HG03060 (cell line): ENCODE data around the gene MT3.
A peak's percentile ranks its signal among the peaks of the same experiment; 100 is the strongest.
"Not testable (repeated sequence)": the region's sequence is repeated elsewhere in the genome, so short reads cannot be mapped to it uniquely, and the experiment has no call there.

Experiments
- ATAC-seq: cut with Tn5 transposase; IDR thresholded peaks from one replicate; pipeline ENCODE4 v1.9.1; 2021; ENCODE audit warnings: low read depth, moderate number of reproducible peaks; ENCODE audit not compliant: unreplicated experiment

MT3 gene

DNA sequence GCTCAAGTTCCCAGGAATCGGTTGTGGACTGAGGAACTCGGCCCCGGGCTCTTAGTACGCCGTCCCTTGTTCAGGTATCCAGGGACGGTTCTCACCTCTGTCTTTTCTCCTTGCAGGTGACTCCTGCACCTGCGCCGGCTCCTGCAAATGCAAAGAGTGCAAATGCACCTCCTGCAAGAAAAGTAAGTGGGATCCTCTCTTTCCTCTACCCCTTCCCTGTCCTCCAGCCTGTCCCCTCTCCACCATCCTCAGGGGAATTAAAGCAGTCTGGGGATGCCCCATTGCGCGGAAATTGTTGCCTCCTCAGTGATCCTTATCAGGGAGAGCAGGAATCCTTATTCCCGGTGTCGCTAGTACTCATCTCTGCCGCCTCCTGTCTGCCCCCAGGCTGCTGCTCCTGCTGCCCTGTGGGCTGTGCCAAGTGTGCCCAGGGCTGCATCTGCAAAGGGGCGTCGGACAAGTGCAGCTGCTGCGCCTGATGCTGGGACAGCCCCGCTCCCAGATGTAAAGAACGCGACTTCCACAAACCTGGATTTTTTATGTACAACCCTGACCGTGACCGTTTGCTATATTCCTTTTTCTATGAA lies 19.6 kb downstream of the MT3 start:
- ATAC-seq: no peak

DNA sequence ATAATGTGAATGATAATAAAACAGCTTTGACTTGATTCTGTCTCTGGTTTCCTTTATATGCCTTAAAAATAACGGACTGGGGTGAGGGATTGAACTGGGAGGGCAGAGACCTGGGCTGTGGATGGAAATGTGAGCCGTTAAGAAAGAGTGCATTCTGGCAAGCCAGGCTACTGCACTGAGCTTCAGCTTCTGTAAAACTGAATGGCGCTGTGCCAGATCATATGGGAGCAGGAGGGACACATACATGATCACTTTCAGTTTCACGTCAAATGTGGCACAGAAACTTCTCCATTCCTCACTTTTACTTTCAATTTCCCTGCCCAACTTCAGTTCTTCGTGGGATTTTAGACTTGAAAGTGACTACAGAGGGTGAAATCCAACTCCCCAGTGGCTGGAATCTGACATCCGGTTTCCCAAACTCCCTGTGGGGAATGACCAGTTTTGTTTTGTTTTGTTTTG lies 20.2 kb downstream of the MT3 start:
- peak; percentile 35 for ATAC-seq

DNA sequence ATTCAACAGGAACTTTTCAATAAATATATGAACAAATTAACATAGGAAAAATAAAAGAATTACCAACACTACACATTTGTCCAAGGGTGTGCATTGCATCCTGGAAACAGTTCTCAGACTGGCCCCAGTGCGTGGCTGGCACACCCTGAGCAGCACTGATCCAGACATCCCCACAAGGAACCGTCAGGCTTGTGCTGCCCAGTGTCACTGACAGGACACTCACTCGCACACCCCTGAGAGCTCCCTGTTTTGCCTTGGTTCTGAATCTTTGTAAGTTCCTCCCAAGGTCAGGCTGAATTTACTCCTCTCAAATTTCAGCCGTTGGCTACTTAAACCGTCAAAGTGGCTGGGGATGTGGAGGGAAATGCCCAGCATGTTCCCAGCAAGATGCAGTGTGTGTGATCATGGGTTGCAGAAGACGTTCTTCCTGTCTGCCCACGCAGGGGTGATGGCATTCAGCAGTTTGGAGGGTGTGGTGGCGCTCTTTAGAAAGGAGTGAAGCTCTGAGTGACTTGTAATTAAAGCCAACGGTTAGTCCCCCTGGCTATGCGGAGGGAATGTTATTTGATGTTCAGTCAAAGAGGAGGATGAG lies 20.8 kb downstream of the MT3 start:
- peak; percentile 27 for ATAC-seq

DNA sequence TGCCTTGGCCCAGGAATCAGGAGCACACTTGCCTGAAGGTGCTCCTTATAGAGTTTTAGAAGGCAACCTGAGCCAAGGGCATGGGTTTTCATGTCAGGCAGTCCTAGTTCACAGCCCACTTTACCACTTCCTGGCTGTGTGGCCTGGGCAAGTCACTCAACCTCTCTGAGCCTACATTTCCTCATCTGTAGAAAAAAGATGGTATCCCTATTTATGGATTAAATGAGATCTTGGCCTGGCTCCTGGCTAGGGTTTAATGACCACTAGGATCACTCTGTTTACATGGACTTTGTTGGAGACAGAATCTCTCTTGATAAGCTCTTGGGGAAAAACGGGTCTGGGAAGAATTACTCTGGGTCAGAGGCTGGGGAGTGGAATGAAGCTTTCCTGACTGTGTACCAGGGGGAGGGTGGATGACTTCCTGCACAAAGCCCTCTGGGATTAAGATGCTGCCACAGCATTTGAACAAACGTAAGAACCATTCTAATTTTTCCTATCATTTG lies 21.3 kb downstream of the MT3 start:
- no peak for ATAC-seq

DNA sequence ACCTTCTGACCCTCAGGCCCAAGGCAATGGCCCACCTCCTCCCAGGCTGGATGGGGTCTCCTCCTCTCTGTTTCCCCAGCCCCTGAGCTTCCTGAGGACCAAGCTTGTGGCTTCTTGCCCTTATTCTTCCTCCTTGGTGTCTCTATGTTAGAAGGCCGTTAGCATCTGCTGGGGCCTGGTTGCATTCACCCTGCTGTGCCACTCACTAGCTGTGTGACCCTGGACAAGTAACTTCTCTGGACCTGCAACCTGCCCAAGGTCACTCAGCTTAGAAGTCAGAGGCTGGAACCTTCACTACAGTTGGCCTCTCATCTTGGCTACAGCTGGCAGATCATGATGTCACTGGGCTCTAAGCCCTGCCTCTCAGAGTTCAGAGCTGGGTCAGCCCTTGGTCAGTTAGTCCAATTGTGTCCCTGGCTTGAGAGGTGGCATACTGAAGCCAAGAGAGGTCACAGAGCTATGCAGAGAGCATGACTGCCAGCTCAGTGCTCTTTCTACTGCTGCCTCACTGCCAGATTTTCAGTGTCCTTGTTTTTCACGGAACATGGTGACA lies 22.0 kb downstream of the MT3 start:
- ATAC-seq: no peak

DNA sequence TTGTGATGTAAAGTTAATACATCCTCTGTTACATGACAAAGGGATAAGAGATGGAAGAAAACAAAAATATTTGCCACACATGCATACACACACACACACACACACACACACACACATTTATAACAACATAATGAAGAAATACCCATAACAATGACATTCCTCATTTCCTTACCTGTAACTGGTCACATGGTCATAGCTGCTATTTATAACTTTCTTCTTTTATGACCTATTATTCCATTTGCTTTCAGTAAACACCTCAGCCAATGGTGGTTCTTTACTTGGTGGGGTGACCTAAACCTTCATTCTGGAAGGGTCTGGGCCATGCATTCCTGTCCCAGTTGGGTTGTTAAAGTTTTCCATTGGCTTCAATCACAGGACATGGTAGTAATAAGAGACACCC lies 24.4 kb downstream of the MT3 start:
- no peak for ATAC-seq

DNA sequence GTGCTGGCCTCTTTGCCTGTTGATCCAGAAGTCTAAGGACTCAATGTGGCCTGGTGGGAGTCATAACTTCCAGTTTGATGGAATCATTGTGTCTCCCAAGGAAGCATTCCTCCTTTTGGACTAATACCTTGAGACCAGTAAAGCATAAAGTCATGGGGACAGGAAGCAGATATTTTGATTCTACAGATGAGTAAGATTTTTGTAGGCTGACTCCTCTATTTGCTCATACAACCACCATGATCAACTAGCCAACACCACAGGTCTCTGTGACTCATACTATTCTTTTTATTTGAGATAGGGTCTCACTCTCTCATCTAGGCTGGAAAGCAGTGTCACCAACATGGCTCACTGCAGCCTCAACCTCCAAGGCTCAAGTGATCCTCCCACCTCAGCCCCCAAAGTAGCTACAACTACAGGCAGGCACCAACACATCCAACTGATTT lies 25.2 kb downstream of the MT3 start:
- no peak for ATAC-seq

DNA sequence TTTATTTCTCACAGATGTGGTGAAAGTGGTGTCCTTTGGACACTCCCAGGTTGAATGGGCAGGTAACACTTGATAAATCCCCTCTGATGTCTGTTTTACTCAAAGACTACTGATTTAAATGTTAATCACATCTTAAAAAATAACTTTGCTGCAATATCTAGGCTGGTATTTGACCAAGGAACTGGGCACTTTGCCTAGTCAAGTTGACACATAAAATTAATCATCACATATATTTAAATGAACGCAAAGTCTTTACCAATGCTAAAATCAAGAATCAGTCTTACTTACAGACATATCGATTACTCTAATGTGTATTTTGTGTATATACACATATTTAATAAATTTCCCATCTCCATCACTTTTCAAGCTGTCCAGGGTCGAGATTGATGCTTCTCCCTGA lies 26.0 kb downstream of the MT3 start:
- ATAC-seq: no peak

DNA sequence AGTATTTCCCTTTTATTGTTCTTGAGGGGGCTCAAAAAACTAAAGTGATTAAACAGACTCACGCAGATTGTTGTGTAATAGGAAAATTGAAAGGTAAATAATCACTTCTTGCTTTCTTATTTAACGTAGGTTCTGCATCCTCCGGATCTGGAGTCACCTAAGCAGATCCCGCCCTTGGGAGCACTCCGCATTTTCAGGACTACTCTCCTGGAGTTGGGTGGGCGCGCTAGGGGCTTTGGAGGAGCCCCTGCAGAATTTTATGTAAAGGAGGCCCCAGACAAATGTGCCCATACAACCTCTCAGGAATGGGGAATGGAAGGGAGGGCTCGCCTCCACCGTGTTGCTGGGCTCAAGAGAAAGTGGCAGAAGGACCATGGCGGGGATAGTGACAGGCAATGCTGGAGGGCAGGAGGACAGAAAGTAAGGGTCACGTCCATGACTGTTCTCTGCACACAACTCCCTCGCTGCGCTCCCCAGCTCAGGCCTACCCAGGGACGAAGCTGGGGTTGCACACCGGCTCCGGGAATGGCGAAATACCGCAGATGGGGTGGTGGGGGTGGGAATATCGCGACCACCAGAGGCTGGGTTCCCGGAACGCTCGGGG lies 27.4 kb downstream of the MT3 start:
- no peak for ATAC-seq

DNA sequence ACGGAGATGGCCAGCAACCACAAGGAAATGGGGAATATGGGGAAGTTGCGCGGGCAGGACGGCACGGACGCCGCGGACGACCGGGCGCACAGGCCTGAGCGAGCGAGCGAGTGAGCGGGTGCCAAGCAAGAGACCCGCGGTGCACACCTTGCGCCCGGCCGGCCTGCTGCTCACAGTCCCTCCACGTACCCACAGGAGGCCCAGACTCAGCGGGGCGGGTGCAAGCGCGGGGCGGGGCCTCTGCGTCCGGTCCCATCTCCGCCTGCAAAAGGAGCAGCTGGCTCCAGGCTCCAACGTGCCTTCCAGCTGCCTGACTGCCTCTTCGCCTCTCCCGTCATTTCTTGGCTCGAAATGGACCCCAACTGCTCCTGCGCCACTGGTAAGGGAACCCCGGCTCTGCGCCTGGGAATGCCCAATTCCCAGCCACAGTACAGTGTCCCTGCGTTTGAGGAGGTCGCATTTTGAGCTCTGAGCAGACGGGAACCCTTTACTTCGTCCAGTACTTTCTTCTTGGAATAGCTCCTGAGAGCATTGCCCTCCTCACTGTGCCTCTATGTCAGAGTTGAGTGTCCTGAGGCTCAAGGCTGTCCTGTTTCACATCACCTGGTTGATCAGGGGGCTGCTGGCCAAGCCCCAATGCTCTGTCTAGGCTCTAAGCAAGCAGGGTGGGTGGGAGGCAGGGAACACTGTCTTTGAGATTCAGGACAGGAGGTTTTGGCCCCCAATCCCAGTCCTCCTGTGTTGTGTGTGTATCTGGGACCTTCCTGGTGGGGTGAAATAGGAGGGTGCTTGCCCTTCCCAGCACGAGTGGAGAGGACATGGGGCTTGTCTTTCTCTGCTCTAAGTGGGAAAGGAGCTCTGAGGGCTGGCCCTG lies 28.1 kb downstream of the MT3 start:
- no peak for ATAC-seq

DNA sequence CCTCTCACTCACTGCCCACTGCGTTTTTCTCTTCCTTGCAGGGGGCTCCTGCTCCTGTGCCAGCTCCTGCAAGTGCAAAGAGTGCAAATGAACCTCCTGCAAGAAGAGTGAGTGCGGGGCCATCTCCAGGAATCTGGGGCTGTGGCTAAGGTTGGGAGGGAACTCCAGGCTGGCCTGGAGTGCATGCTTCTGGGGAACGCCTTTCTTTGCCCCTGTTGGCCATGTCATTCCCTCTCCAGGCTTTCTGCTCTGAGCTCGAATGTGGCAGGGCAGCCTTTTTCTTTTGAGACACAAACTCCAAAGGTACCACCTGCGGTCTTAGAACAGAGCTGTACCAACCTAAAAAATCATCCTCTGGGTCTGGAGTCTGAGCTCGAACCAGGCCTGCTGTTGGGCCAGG lies 28.8 kb downstream of the MT3 start:
- ATAC-seq: no peak

DNA sequence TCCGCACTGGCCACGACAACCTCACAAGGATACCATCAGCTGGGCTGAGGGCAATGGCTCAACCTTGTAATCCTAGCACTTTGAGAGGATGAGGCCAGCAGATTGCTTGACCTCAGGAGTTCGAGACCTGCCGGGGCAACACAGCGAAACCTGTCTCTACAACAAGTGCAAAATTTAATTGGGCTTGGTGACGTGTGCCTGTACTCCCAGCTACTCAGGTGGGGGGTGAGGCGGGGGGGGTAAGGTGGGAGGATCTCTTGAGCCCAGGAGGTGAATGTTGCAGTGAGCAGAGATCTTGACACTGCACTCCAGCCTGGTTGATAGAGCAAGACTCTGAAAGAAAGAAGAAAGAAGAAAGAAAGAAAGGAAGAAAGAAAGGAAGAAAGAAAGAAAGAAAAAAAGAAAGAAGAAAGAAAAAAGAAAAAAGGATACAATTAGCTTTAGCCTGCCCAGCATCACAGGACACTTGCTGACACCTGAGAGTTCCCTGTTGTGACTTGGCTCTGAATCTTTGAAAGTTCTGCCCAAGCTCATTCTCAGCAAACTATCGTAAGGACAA lies 31.1 kb downstream of the MT3 start:
- ATAC-seq: no peak

DNA sequence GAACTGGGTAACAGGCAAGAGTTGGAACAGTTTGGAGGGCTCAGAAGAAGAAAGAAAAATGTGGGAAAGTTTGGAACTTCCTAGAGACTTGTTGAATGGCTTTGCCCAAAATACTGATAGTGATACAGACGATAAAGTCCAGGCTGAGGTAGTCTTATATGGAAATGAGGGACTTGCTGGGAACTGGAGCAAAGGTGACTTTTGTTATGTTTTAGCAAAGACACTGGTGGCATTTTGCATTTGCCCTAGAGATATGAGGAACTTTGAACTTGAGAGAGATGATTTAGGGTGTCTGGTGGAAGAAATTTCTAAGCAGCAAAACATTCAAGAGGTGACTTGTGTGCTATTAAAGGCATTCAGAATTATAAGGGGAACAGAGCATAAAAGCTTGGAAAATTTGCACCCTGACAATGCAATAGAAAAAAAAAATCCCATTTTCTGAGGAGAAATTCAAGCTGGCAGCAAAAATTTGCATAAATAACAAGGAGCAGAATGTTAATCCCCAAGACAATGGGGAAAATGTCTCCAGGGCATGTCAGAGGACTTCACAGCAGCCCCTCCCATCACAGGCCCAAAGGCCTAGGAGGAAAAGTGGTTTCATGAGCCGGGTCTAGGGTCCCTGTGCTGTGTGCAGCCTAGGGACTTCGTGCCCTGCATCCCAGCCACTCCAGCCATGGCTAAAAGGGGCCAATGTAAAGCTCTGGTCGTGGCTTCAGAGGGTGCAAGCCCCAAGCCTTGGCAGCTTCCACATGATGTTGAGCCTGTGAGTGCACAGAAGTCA lies 32.5 kb downstream of the MT3 start:
- ATAC-seq: not testable (repeated sequence)

DNA sequence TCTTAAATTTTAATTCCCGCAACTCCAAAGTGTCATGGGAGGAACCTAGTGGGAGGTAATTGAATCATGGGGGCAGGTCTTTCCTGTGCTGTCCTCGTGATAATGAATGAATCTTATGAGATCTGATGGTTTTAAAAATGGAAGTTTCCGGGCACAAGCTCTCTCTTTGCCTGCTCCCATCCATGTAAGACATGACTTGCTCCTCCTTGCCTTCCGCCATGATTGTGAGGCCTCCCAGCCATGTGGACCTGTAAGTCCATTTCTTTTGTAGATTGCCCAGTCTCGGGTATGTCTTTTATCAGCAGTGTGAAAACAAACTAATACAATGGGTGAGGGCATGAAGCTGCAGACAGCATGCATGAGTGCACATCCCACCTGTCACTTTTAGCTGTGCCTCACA lies 33.9 kb downstream of the MT3 start:
- ATAC-seq: not testable (repeated sequence)

DNA sequence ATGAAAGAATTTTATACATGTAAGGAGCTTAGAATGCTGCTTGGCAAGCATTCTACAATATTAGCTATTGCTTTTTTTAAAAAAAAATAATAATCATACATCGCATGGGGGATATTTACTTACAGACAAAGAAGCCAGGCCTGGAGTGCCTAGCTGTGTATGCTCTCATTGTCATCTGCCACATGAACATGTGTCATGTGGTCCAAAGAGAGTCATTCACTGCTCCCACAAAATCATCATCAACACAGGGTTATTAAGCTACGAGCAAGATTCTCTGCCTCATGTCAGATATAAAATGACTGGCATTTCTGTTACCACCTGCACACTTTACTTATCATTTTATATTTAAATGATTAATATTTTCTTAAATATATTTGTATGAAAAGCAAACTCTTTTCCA lies 34.3 kb downstream of the MT3 start:
- ATAC-seq: no peak

DNA sequence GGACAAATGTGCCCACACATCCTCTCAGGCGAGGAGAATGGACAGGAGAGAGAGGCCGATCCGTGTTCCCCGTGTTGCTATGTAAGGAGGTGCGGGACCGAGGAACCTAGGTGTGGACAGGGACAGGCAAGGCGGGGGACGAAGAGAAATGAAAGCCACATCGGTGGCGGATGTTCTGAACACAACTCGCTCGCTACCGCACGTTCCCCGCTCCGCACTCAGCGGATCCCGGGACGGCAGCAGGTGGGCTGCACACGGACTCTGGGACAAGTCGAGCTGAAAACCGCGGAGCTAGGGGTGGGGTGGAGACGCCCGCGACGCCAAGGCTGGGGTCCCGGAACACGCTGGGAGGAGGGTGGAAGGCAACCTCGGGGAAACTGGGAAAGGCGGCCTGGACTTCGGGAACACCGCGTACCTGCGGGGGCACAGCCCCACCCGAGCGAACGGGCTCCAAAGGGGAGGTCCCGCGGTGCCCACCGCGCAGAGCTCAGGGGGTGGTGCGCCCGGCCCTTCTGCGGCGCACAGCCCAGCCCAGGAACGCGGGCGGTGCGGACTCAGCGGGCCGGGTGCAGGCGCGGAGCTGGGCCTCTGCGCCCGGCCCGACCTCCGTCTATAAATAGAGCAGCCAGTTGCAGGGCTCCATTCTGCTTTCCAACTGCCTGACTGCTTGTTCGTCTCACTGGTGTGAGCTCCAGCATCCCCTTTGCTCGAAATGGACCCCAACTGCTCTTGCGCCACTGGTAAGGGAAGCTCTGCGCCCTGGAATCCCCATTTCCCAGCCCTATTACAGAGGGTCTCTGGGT lies 36.0 kb downstream of the MT3 start, which contains the start of gene MT1E:
Gene MT1E, plus strand, starts transcription at position 642 of the 803 bp plus-strand sequence. Its CDS starts 71 bp downstream, at position 713.
- no peak for ATAC-seq

DNA sequence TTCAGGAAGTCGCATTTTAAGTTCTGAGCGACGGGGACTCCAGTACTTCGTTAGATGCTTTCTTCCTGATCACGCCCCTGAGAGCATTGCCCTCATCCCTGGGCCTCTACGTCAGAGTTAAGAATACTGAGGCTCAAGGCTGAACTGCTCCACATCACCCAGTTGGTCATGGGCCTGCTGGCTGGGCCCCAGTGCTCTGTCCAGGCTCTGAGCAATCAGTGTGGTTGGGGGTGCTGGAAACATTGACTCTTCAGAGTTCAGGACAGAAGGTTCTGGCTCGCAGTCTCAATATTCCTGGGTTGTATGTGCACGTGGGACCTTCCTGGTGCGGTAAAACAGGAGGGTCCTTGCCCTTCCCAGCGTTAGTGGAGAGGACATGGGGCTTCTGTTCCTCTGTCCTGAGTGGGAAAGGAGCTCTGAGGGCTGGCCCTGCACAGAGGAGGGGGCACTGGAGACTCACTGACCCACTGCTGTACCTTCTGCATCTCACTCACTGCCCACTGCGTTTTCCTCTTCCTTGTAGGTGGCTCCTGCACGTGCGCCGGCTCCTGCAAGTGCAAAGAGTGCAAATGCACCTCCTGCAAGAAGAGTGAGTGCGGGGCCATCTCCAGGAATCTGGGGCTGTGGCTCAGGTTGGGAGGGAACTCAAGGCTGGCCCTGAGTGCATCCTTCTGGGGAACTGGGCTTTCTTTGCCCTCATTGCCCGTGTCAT lies 36.8 kb downstream of the MT3 start:
- ATAC-seq: no peak

DNA sequence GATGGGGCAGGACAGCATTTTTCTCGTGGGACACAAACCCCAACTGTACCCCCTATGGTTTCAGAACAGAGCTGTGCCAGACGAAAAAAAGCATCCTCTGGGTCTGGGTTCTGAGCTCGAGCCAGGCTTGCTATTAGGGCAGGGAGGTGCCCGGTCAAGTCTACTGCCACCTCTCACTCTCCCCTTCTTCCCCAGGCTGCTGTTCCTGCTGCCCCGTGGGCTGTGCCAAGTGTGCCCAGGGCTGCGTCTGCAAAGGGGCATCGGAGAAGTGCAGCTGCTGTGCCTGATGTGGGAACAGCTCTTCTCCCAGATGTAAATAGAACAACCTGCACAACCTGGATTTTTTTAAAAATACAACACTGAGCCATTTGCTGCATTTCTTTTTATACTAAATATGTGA lies 37.4 kb downstream of the MT3 start:
- no peak for ATAC-seq
